Loucy (cell line): Measurements from ENCODE around the gene PTPRN2.

Source experiments
- H2AFZ ChIP-seq: fragments of 200-600 bp; sonication (generic); 2 replicates; pipeline ENCODE4 v1.6.0; 2016; ENCODE audit warnings: antibody characterized with exemption, mild to moderate bottlenecking, low read length, moderate library complexity
- H3F3A ChIP-seq: fragments of 200-600 bp; 2 replicates; pipeline ENCODE4 v1.6.0; 2016; ENCODE audit warnings: antibody characterized with exemption, low read depth, mild to moderate bottlenecking
- H3K27me3 ChIP-seq: fragments of 200-600 bp; sonication (generic); 2 replicates; pipeline ENCODE4 v1.6.1; 2014; ENCODE audit warnings: low read length, mild to moderate bottlenecking; ENCODE audit not compliant: insufficient read depth, poor library complexity, severe bottlenecking
- H3K36me3 ChIP-seq: fragments of 200-600 bp; sonication (generic); 2 replicates; pipeline ENCODE4 v1.6.1; 2016; ENCODE audit warnings: low read length; ENCODE audit not compliant: insufficient read depth
- H3K4me1 ChIP-seq: fragments of 200-600 bp; sonication (generic); 2 replicates; pipeline ENCODE4 v1.5.1; 2014; ENCODE audit warnings: low read length, mild to moderate bottlenecking; ENCODE audit not compliant: insufficient read depth, poor library complexity, severe bottlenecking
- H3K4me2 ChIP-seq: fragments of 200-600 bp; sonication (generic); 2 replicates; pipeline ENCODE4 v1.6.0; 2014; ENCODE audit warnings: antibody characterized with exemption, low read length, low read depth, mild to moderate bottlenecking; ENCODE audit not compliant: poor library complexity, severe bottlenecking
- H3K4me3 ChIP-seq: fragments of 200-600 bp; sonication (generic); 2 replicates; pipeline ENCODE4 v1.5.1; 2014; ENCODE audit warnings: low read length, mild to moderate bottlenecking, mixed read lengths; ENCODE audit not compliant: poor library complexity, severe bottlenecking
- H3K79me2 ChIP-seq: fragments of 200-600 bp; sonication (generic); 2 replicates; pipeline ENCODE4 v1.6.1; 2014; ENCODE audit warnings: low read length; ENCODE audit not compliant: insufficient read depth
- H3K9ac ChIP-seq: fragments of 200-600 bp; sonication (generic); 2 replicates; pipeline ENCODE4 v1.6.0; 2014; ENCODE audit warnings: mild to moderate bottlenecking, low read depth, low read length, moderate library complexity; ENCODE audit not compliant: poor library complexity, severe bottlenecking
- H3K9me2 ChIP-seq: fragments of 200-600 bp; sonication (generic); replicated peaks from 2 replicates; pipeline ENCODE4 v1.6.1; 2016; ENCODE audit warnings: low read depth, low read length, mixed read lengths
- H3K9me3 ChIP-seq: fragments of 200-600 bp; sonication (generic); 2 replicates; pipeline ENCODE4 v1.6.1; 2014; ENCODE audit warnings: mild to moderate bottlenecking, antibody characterized with exemption, low read length, low read depth; ENCODE audit not compliant: insufficient read depth
- H4K20me1 ChIP-seq: fragments of 200-600 bp; sonication (generic); 2 replicates; pipeline ENCODE4 v1.6.0; 2014; ENCODE audit warnings: antibody characterized with exemption, low read length, mild to moderate bottlenecking; ENCODE audit not compliant: insufficient read depth, poor library complexity, severe bottlenecking
- CTCF ChIP-seq: fragments of 200-600 bp; sonication (generic); conservative IDR thresholded peaks from 2 replicates; pipeline ENCODE4 v1.5.1; 2014; ENCODE audit warnings: mild to moderate bottlenecking, antibody characterized with exemption, low read length
- EZH2phosphoT487 ChIP-seq: fragments of 200-600 bp; IDR thresholded peaks from 2 replicates; pipeline ENCODE4 v1.6.1; 2018; ENCODE audit warnings: antibody characterized with exemption, mild to moderate bottlenecking, moderate library complexity, borderline replicate concordance

The PTPRN2 gene

GRCh38 chr7:158527915-158528502, 59.6 kb downstream of the PTPRN2 start:
- Histone ChIP-seq H4K20me1 (no peaks in the 10 kb centered on the region), H3K9me2 (no peaks in the 10 kb centered on the region), H3K79me2 (no peaks in the 10 kb centered on the region), H3K4me2 (no peak overlapping the region), H3K9me3 (peaks cover 4% of the 10 kb centered on the region; the same call in 1 of the 2 replicates), H3K4me3 (no peak overlapping the region), H2AFZ (no peak overlapping the region), H3K9ac (no peak overlapping the region), H3F3A (no peaks in the 10 kb centered on the region), H3K36me3 (no peaks in the 10 kb centered on the region), H3K27me3 (no peaks in the 10 kb centered on the region), H3K4me1 (no peaks in the 10 kb centered on the region)
- TF ChIP-seq EZH2phosphoT487 (no peak), CTCF (no peak)

GRCh38 chr7:158527495-158527894, 60.1 kb downstream of the PTPRN2 start:
- no peak for TF ChIP-seq EZH2phosphoT487
- TF ChIP-seq CTCF = no peak
- Histone ChIP-seq H4K20me1 (no peaks in the 10 kb centered on the region), H3K4me2 (no peak overlapping the region), H3K9ac (no peak overlapping the region), H3K4me1 (no peaks in the 10 kb centered on the region), H3K79me2 (no peaks in the 10 kb centered on the region), H3K27me3 (no peaks in the 10 kb centered on the region), H2AFZ (no peak overlapping the region), H3K9me2 (no peaks in the 10 kb centered on the region), H3F3A (no peaks in the 10 kb centered on the region), H3K4me3 (no peak overlapping the region), H3K9me3 (peaks cover 9% of the 10 kb centered on the region; the same call in 1 of the 2 replicates), H3K36me3 (no peaks in the 10 kb centered on the region)

DNA sequence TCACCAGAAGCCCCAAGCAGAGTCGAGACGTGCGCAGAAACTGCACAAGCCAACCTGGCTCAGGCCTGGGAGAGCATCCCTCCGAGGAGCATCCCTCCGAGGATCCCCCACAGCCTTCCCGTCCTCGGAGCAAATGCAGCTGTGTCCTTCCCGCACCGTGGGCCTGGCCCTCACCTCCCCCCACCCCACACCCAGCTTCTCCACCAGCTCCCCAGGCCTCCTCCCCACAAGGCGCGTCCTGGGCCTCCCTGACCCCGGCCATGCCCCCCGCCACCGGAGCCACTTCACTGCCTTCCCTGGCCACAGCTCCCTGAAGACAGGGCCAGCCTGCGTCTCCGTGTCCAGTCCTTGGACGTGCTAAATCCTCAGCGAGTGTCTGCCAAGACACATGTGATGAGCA, 60.6 kb downstream of the PTPRN2 start:
- H2AFZ ChIP-seq = no peak overlapping the region
- H3K36me3 ChIP-seq = no peaks in the 10 kb centered on the region
- H3F3A ChIP-seq = no peaks in the 10 kb centered on the region
- no peaks in the 10 kb centered on the region for H4K20me1 ChIP-seq
- H3K9ac ChIP-seq = no peak overlapping the region
- TF ChIP-seq EZH2phosphoT487 = no peak
- no peak for TF ChIP-seq CTCF
- peaks cover 13% of the 10 kb centered on the region; the same call in 1 of the 2 replicates for H3K9me3 ChIP-seq
- no peaks in the 10 kb centered on the region for H3K27me3 ChIP-seq
- no peaks in the 10 kb centered on the region for H3K4me1 ChIP-seq
- H3K79me2 ChIP-seq = no peaks in the 10 kb centered on the region
- H3K4me3 ChIP-seq = no peak overlapping the region
- H3K9me2 ChIP-seq = no peaks in the 10 kb centered on the region
- H3K4me2 ChIP-seq = no peak overlapping the region
